HG03103 (cell line): ENCODE results near the gene CPZ.
"Not testable (repeated sequence)": the region's sequence is repeated elsewhere in the genome, so short reads cannot be mapped to it uniquely, and the experiment has no call there.

Experiments
- ATAC-seq: cut with Tn5 transposase; IDR thresholded peaks from one replicate; pipeline ENCODE4 v1.9.1; 2021; ENCODE audit warnings: low read depth; ENCODE audit not compliant: unreplicated experiment

CPZ gene

GRCh38 chr4:8648816-8649630, 56.5 kb downstream of the CPZ start:
- ATAC-seq = no peak

- ATAC-seq = no peak
These were observed 57.2 kb downstream of the CPZ start for GRCh38 chr4:8649631-8650361.

GRCh38 chr4:8651661-8652180, 59.2 kb downstream of the CPZ start:
- no peak for ATAC-seq

GRCh38 chr4:8652181-8653078, 59.9 kb downstream of the CPZ start:
- ATAC-seq = no peak

- no peak for ATAC-seq
These were observed 60.9 kb downstream of the CPZ start for GRCh38 chr4:8653326-8654000.

- ATAC-seq = not testable (repeated sequence)
These were observed 61.6 kb downstream of the CPZ start for GRCh38 chr4:8654139-8654538.

GRCh38 chr4:8655411-8656184, 63.0 kb downstream of the CPZ start:
- ATAC-seq = no peak

- ATAC-seq = no peak
These were observed 63.6 kb downstream of the CPZ start for GRCh38 chr4:8656185-8656517.

GRCh38 chr4:8656711-8657380, 64.3 kb downstream of the CPZ start:
- no peak for ATAC-seq

- ATAC-seq = no peak
These were observed 65.0 kb downstream of the CPZ start for GRCh38 chr4:8657381-8658088.

- ATAC-seq = no peak
These were observed 70.2 kb downstream of the CPZ start for GRCh38 chr4:8662776-8663175.

GRCh38 chr4:8664031-8664805, 71.7 kb downstream of the CPZ start:
- no peak for ATAC-seq

GRCh38 chr4:8664976-8665375, 72.4 kb downstream of the CPZ start:
- no peak for ATAC-seq

GRCh38 chr4:8665406-8666360, 73.1 kb downstream of the CPZ start:
- ATAC-seq = no peak

GRCh38 chr4:8666581-8666980, 74.0 kb downstream of the CPZ start:
- no peak for ATAC-seq
